ENCODE data around the gene TMEM185A.
"Not testable (repeated sequence)": the region's sequence is repeated elsewhere in the genome, so short reads cannot be mapped to it uniquely, and the experiment has no call there.

The TMEM185A gene

DNA sequence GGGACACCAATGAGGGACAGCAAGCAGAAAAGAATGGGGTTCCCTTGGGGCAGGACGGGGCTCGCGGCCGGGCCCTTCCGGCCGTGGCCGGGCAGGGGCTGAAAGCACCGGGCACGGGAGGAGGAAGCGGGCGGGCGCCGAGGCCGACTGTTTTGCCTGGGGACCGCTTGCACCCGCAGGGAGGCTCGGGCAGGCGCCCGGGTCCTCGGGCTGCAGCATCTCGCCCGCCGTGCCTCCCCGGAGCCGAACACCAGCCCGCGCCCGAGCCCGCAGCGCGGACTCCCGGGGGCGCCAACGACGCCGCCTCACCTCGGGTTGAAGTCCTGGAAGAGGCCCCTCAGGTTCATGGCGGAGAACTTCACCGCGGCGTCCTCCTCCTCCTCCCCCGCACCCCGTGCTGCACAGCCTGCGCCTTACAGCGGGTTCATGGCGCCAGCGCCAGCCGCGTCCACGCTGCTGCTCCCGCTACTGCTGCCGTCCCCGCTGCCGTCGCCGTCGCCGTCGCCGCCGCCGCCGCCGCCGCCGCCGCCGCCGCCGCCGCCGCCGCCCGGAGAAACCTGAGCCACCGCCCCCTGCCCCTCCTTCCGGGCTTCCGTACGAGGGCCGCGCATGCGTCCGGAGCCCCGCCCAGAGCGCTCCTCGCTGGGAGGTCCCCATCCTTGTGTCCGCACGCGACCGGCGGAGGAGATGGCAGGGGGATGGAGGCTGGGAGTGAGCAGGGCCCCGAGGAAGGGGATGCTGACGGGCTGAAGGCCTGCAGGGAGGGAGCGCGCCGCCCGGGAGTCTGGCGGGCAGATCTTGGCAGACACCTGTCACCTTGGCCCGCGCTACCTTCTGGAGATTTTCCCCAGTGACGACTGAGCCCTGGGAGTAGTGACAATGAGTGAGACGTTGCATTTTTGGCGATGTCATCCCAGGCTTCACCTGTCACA lies at the start of gene TMEM185A:
Gene TMEM185A, minus strand, starts transcription at position 559 of the 932 bp plus-strand sequence. Its CDS starts 212 bp downstream, at position 347.
- H3K36me3 ChIP-seq (ENCODE audit: insufficient read depth), result no peaks in the 10 kb centered on the region
- H3K9ac ChIP-seq, result peak within 1 kb of the TSS; percentile 53; the same call in 1 of the 2 replicates
- peaks cover 15% of the 10 kb centered on the region; the same call in 1 of the 2 replicates for H3K79me2 ChIP-seq (ENCODE audit: insufficient read depth, low read depth)
- H3K4me3 ChIP-seq (IDR thresholded peaks at IDR 0.05; ENCODE audit: insufficient read depth, low read depth, low read length), result no peak within 1 kb of the TSS
- H3K4me2 ChIP-seq, result peak within 1 kb of the TSS; percentile 84
- H3K4me1 ChIP-seq (ENCODE audit: low read depth, poor library complexity, severe bottlenecking), result peaks cover 3% of the 10 kb centered on the region
- TF ChIP-seq, protein P1, sequence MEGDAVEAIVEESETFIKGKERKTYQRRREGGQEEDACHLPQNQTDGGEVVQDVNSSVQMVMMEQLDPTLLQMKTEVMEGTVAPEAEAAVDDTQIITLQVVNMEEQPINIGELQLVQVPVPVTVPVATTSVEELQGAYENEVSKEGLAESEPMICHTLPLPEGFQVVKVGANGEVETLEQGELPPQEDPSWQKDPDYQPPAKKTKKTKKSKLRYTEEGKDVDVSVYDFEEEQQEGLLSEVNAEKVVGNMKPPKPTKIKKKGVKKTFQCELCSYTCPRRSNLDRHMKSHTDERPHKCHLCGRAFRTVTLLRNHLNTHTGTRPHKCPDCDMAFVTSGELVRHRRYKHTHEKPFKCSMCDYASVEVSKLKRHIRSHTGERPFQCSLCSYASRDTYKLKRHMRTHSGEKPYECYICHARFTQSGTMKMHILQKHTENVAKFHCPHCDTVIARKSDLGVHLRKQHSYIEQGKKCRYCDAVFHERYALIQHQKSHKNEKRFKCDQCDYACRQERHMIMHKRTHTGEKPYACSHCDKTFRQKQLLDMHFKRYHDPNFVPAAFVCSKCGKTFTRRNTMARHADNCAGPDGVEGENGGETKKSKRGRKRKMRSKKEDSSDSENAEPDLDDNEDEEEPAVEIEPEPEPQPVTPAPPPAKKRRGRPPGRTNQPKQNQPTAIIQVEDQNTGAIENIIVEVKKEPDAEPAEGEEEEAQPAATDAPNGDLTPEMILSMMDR (conservative IDR thresholded peaks at IDR 0.05; ENCODE audit: low read depth, low read length), result no peak
- no peak within 1 kb of the TSS for H3K27ac ChIP-seq
- peak within 1 kb of the TSS; percentile 69 for H2AFZ ChIP-seq (ENCODE audit: low read depth)
- no peaks in the 10 kb centered on the region for H3K27me3 ChIP-seq (ENCODE audit: insufficient read depth, low read depth)
- no peaks in the 10 kb centered on the region for H4K20me1 ChIP-seq (ENCODE audit: insufficient read depth)

DNA sequence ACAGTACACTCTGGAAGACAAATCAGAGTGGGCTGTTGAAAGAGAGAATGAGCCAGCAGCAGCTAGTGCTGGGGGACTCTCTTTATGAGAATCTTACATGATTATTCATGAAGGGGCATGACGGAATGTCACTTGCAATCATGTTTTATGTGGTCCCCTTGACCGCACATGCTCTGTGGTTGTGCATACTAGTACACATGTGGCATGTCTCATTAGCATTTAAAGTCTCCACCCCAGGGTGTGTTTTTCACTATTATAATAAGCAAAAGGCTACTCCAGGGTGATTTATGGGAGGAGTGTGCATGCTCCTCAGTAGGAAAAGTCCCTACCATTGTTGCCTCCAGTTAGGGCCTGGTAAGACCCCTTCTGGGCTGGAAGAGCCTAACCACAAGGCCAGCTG lies 49.6 kb upstream of the TMEM185A start:
- Histone ChIP-seq H3K79me2 (ENCODE audit: insufficient read depth, low read depth) (no peaks in the 10 kb centered on the region), H3K4me1 (ENCODE audit: low read depth, poor library complexity, severe bottlenecking) (no peaks in the 10 kb centered on the region), H3K27ac (no peak overlapping the region), H2AFZ (ENCODE audit: low read depth) (no peak overlapping the region), H3K27me3 (ENCODE audit: insufficient read depth, low read depth) (no peaks in the 10 kb centered on the region), H4K20me1 (ENCODE audit: insufficient read depth) (no peaks in the 10 kb centered on the region), H3K4me2 (no peak overlapping the region), H3K36me3 (ENCODE audit: insufficient read depth) (no peaks in the 10 kb centered on the region), H3K4me3 (IDR thresholded peaks at IDR 0.05; ENCODE audit: insufficient read depth, low read depth, low read length) (no peak overlapping the region), H3K9ac (no peak overlapping the region)
- TF ChIP-seq, protein P1 (conservative IDR thresholded peaks at IDR 0.05; ENCODE audit: low read depth, low read length), result no peak

DNA sequence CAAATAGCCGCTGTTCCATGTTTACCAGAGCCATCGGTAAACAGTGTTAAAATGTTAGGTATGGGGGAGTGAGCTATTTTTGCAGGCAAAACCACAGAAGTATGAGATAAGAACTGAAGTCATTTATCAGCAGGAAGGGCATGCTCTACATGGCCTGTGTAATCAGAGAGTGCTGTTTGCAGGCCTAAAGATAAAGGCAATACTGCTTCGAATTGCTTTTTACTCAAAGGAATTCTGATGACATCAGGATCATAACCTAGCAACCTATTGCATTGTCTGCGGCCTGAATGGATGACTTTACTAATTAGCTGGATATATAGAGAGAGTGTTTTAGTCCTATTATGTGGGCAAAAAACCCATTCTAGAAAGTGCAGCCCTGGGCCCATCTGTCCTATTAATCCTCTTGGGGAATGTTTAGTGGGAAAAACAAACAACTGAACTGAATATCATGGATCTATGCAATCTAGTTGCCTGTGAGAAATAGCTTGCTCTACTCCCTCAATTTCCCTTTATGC lies 47.6 kb upstream of the TMEM185A start:
- H3K4me1 ChIP-seq (ENCODE audit: low read depth, poor library complexity, severe bottlenecking); H4K20me1 ChIP-seq (ENCODE audit: insufficient read depth); H3K36me3 ChIP-seq (ENCODE audit: insufficient read depth); H3K4me2 ChIP-seq; H3K27me3 ChIP-seq (ENCODE audit: insufficient read depth, low read depth); H3K27ac ChIP-seq; H3K4me3 ChIP-seq (IDR thresholded peaks at IDR 0.05; ENCODE audit: insufficient read depth, low read depth, low read length); H3K79me2 ChIP-seq (ENCODE audit: insufficient read depth, low read depth); H2AFZ ChIP-seq (ENCODE audit: low read depth); H3K9ac ChIP-seq: not testable (repeated sequence)

DNA sequence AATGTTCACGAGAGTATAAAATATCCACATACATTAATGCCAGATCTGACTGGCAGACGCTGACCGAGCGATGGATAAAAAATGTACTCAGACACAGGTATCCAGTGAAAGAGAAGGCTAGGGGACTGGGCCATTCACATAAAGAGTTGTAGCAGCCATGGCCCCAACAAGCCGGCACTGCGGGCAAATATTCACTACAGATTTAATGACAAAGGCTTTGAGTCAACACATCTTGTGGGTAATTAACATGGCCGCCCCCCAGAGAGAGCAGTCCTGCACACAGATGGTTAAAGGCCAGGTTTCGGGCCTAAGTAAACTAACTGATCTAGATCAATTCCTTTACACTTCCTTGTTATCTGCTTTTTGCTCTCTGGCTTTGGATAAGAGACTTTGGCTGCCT lies 44.0 kb upstream of the TMEM185A start:
- H4K20me1 ChIP-seq (ENCODE audit: insufficient read depth); H3K4me3 ChIP-seq (IDR thresholded peaks at IDR 0.05; ENCODE audit: insufficient read depth, low read depth, low read length); H3K27me3 ChIP-seq (ENCODE audit: insufficient read depth, low read depth); H3K36me3 ChIP-seq (ENCODE audit: insufficient read depth); H3K27ac ChIP-seq; H3K4me1 ChIP-seq (ENCODE audit: low read depth, poor library complexity, severe bottlenecking); H3K79me2 ChIP-seq (ENCODE audit: insufficient read depth, low read depth); H3K4me2 ChIP-seq; H3K9ac ChIP-seq; H2AFZ ChIP-seq (ENCODE audit: low read depth): not testable (repeated sequence)

DNA sequence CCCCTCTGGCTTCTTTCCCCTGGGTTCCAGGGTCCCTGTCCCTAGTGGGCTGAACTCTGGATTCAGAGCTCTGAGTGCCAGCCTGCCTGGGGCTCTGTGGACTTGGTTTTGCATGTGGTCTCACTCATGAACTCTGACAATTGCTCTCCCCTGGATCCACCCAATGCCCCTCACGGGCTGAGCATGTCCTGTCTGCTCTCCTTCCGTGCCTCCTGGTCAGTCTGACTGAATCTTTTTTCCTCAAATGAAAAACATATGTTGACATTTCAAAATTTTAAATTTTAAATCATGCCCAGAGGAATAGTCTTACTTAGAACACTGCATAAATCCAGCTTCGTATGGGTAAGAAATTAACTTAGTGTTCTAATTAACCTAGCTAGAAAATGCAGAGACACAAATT lies 43.5 kb upstream of the TMEM185A start:
- not testable (repeated sequence) for H3K79me2 ChIP-seq (ENCODE audit: insufficient read depth, low read depth); H4K20me1 ChIP-seq (ENCODE audit: insufficient read depth); H3K9ac ChIP-seq; H2AFZ ChIP-seq (ENCODE audit: low read depth); H3K36me3 ChIP-seq (ENCODE audit: insufficient read depth); H3K4me2 ChIP-seq; H3K27ac ChIP-seq; H3K4me3 ChIP-seq (IDR thresholded peaks at IDR 0.05; ENCODE audit: insufficient read depth, low read depth, low read length); H3K4me1 ChIP-seq (ENCODE audit: low read depth, poor library complexity, severe bottlenecking); H3K27me3 ChIP-seq (ENCODE audit: insufficient read depth, low read depth)

DNA sequence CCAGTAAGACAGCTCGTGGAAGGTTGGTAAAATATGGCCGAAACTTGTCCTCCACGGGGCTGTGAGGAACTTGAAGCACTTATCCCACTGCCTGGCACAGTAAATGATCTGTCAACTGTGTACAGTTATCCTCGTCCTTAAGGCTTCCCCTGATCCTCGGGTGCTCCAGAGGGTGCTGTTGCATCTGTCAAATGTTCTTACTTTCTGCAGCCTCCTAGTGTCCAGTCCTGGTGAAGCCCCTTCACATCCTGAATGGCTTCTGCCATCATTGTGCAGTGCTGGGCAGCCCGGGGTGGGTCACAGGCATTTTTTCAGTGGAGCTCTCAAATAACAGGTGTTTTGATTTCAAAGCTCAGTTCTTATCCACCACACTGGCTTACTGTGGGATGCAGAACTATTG lies 29.0 kb upstream of the TMEM185A start:
- not testable (repeated sequence) for H3K4me2 ChIP-seq; H3K79me2 ChIP-seq (ENCODE audit: insufficient read depth, low read depth); H4K20me1 ChIP-seq (ENCODE audit: insufficient read depth); H3K9ac ChIP-seq; H3K4me1 ChIP-seq (ENCODE audit: low read depth, poor library complexity, severe bottlenecking); H3K27me3 ChIP-seq (ENCODE audit: insufficient read depth, low read depth); H2AFZ ChIP-seq (ENCODE audit: low read depth); H3K4me3 ChIP-seq (IDR thresholded peaks at IDR 0.05; ENCODE audit: insufficient read depth, low read depth, low read length); H3K27ac ChIP-seq; H3K36me3 ChIP-seq (ENCODE audit: insufficient read depth)

DNA sequence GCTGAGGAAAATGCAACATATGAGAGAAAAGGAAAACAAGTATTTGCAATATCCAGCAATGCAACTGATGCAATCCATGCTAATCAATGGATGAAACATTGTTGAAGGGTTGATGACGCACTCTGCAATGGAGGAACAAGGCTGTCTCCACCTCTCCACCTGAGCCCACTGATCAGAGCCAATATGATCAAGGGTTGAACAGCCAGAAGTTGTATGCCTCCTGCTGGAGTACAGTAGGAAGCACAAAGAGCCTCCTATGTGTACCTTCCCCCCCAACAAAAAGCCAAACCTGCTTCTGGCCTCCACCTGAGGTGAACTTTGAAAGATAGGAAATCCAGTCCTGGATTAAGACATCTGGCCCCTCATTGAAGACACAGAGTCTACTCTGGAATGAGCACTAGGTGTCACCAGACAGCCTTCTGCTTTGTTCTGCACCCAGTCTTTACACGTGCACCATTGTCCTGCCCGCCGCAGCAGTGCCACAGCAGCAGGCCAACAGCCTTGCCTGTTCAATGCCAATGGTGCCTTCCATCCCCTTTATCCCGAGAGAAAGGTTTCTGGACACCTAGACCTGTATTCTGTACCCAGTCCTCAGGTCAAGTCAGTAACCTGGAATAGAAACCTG lies 24.8 kb upstream of the TMEM185A start:
- H3K4me1 ChIP-seq (ENCODE audit: low read depth, poor library complexity, severe bottlenecking); H4K20me1 ChIP-seq (ENCODE audit: insufficient read depth); H3K27ac ChIP-seq; H2AFZ ChIP-seq (ENCODE audit: low read depth); H3K9ac ChIP-seq; H3K79me2 ChIP-seq (ENCODE audit: insufficient read depth, low read depth); H3K4me3 ChIP-seq (IDR thresholded peaks at IDR 0.05; ENCODE audit: insufficient read depth, low read depth, low read length); H3K27me3 ChIP-seq (ENCODE audit: insufficient read depth, low read depth); H3K4me2 ChIP-seq; H3K36me3 ChIP-seq (ENCODE audit: insufficient read depth): not testable (repeated sequence)
